A549 (cell line): ENCODE measurements around the gene SGO2. TPM values are rescaled to one million over a fixed set of nuclear protein-coding genes. Genes with fewer than 3 reads are reported as not detected.

Experiments
- ATAC-seq, 2 experiments: fragments of 200-7000 bp in 1 of 2; fragments of >200 bp in 1 of 2; cut with Nextera tagmentation in 1 of 2; cut with Tn5 transposase in 1 of 2; 3 replicates each; pipeline versions ENCODE4 v1.8.0 to v1.9.1; 2018 to 2020; ENCODE audit warnings: mild to moderate bottlenecking in 1 of 2, moderate library complexity in 1 of 2
- CTCF ChIA-PET: fragments of 300-600 bp; sonication (Branson Sonifier 250); formaldehyde crosslinking; extraction: SDS; loops from one replicate; lab custom pipeline; 2021; ENCODE audit warnings: antibody characterized with exemption, inconsistent platforms; lab: Yijun Ruan, JAX
- POLR2A ChIA-PET: fragments of 350-600 bp; formaldehyde crosslinking; extraction: SDS; loops from one replicate; lab custom pipeline; 2021; ENCODE audit warnings: antibody characterized with exemption, inconsistent platforms; lab: Yijun Ruan, JAX
- DNase-seq, 2 experiments: peaks; one replicate each; pipeline versions ENCODE4 v3.0.0 to v3.0.0-alpha.2; 2011 to 2016; ENCODE audit warnings: low read depth in 1 of 2, low spot score in 1 of 2
- FAIRE-seq: peaks from 2 replicates; lab custom pipeline; 2011; peaks lifted over from hg19 to GRCh38; lab: Jason Lieb, UNC
- H3K27ac ChIP-seq, 2 experiments: fragments of >200 bp; sonication (Bioruptor Twin); formaldehyde crosslinking; 3 replicates each; pipeline ENCODE4 v1.5.1; 2016 to 2017
- H3K4me1 ChIP-seq: fragments of >200 bp; sonication (Bioruptor Twin); formaldehyde crosslinking; 3 replicates; pipeline ENCODE4 v1.6.1; 2016
- H3K4me2 ChIP-seq: fragments of >200 bp; sonication (Bioruptor Twin); formaldehyde crosslinking; 3 replicates; pipeline ENCODE4 v1.6.1; 2016
- H3K4me3 ChIP-seq: fragments of >200 bp; sonication (Bioruptor Twin); formaldehyde crosslinking; 3 replicates; pipeline ENCODE4 v1.5.1; 2016
- H3K9me3 ChIP-seq: fragments of >200 bp; sonication (Bioruptor Twin); formaldehyde crosslinking; 3 replicates; pipeline ENCODE4 v1.6.1; 2016
- BHLHE40 ChIP-seq: IDR thresholded peaks from 2 replicates; pipeline ENCODE4 v1.6.1; 2012; ENCODE audit warnings: low read depth, low read length, inconsistent platforms
- CBX8 ChIP-seq: fragments of 200-600 bp; sonication (generic); IDR thresholded peaks from 2 replicates; pipeline ENCODE4 v1.6.1; 2016
- CEBPB ChIP-seq, 2 experiments: fragments of >200 bp in 1 of 2; sonication (Bioruptor Twin) in 1 of 2; formaldehyde crosslinking in 1 of 2; IDR thresholded peaks; 2 replicates each; pipeline ENCODE4 v1.6.1; 2012 to 2016
- CHD4 ChIP-seq: fragments of 200-600 bp; sonication (generic); IDR thresholded peaks from 2 replicates; pipeline ENCODE4 v1.6.1; 2016; ENCODE audit warnings: antibody characterized with exemption, mild to moderate bottlenecking, borderline replicate concordance
- EHMT2 ChIP-seq: fragments of 200-600 bp; sonication (generic); IDR thresholded peaks from 2 replicates; pipeline ENCODE4 v1.6.1; 2016; ENCODE audit warnings: antibody characterized with exemption, low read depth, mild to moderate bottlenecking, moderate library complexity
- FOSL2 ChIP-seq, 2 experiments: fragments of 450-650 bp in 1 of 2; fragments of >200 bp in 1 of 2; sonication (Bioruptor Twin) in 1 of 2; formaldehyde crosslinking; IDR thresholded peaks; 2 replicates each; pipeline versions ENCODE4 v1.5.0 to v1.6.1; 2016 to 2020; ENCODE audit warnings: mild to moderate bottlenecking in 1 of 2, moderate library complexity in 1 of 2
- FOXS1 ChIP-seq: fragments of 250-450 bp; sonication (Bioruptor Pico); IDR thresholded peaks from 2 replicates; pipeline ENCODE4 v1.5.0; 2020; ENCODE audit warnings: mild to moderate bottlenecking, moderate library complexity
- GATA3 ChIP-seq: IDR thresholded peaks from 2 replicates; pipeline ENCODE4 v1.6.1; 2012; ENCODE audit warnings: borderline replicate concordance
- HDAC2 ChIP-seq: fragments of 200-600 bp; sonication (generic); IDR thresholded peaks from 2 replicates; pipeline ENCODE4 v1.6.1; 2016
- HEYL ChIP-seq: fragments of 250-450 bp; sonication (Bioruptor Pico); IDR thresholded peaks from 2 replicates; pipeline ENCODE4 v1.8.0; 2021; ENCODE audit warnings: mild to moderate bottlenecking, moderate library complexity
- HOXA7 ChIP-seq: fragments of 250-450 bp; sonication (Bioruptor Pico); IDR thresholded peaks from 2 replicates; pipeline ENCODE4 v1.5.0; 2020; ENCODE audit warnings: mild to moderate bottlenecking, moderate library complexity
- HOXB13 ChIP-seq: fragments of 250-450 bp; sonication (Bioruptor Pico); IDR thresholded peaks from 2 replicates; pipeline ENCODE4 v1.5.0; 2020; ENCODE audit warnings: low read depth, mild to moderate bottlenecking, moderate library complexity
- JUNB ChIP-seq: fragments of >200 bp; sonication (Bioruptor Twin); formaldehyde crosslinking; IDR thresholded peaks from 2 replicates; pipeline ENCODE4 v1.6.1; 2016
- MAFK ChIP-seq: fragments of 450-650 bp; IDR thresholded peaks from 2 replicates; pipeline ENCODE4 v1.6.1; 2014; ENCODE audit not compliant: partially characterized antibody
- MYC ChIP-seq: IDR thresholded peaks from 2 replicates; pipeline ENCODE4 v1.6.1; 2012; ENCODE audit warnings: mild to moderate bottlenecking, inconsistent platforms, low read length, improper control_type of control experiment, borderline replicate concordance
- NPAS2 ChIP-seq: fragments of 250-450 bp; sonication (Bioruptor Pico); IDR thresholded peaks from 2 replicates; pipeline ENCODE4 v1.8.0; 2022; ENCODE audit warnings: mild to moderate bottlenecking, moderate library complexity, borderline replicate concordance
- PHF8 ChIP-seq: fragments of 200-600 bp; sonication (generic); IDR thresholded peaks from 2 replicates; pipeline ENCODE4 v1.6.1; 2016; ENCODE audit warnings: low read depth, mild to moderate bottlenecking, antibody characterized with exemption, moderate library complexity, borderline replicate concordance
- POLR2AphosphoS2 ChIP-seq: conservative IDR thresholded peaks from 2 replicates; pipeline ENCODE4 v1.6.1; 2012; ENCODE audit warnings: low read length, improper control_type of control experiment, inconsistent platforms
- RARB ChIP-seq: fragments of 250-450 bp; sonication (Bioruptor Pico); IDR thresholded peaks from 2 replicates; pipeline ENCODE4 v1.8.0; 2021; ENCODE audit warnings: mild to moderate bottlenecking, moderate library complexity
- RCOR1 ChIP-seq: fragments of 150-350 bp; IDR thresholded peaks from 2 replicates; pipeline ENCODE4 v1.6.1; 2014; ENCODE audit warnings: antibody characterized with exemption, low read length, low read depth
- RFX5 ChIP-seq: fragments of 450-650 bp; IDR thresholded peaks from 2 replicates; pipeline ENCODE4 v1.7.1; 2014; ENCODE audit warnings: antibody characterized with exemption, mild to moderate bottlenecking, moderate library complexity
- TFCP2L1 ChIP-seq: fragments of 250-450 bp; sonication (Bioruptor Pico); IDR thresholded peaks from 2 replicates; pipeline ENCODE4 v1.5.0; 2021; ENCODE audit warnings: mild to moderate bottlenecking
- ZC3H11A ChIP-seq: fragments of 450-650 bp; IDR thresholded peaks from 2 replicates; pipeline ENCODE4 v1.6.1; 2014; ENCODE audit warnings: antibody characterized with exemption, mild to moderate bottlenecking
- ZFP36 ChIP-seq: fragments of 450-650 bp; IDR thresholded peaks from 2 replicates; pipeline ENCODE4 v1.6.1; 2014; ENCODE audit warnings: borderline replicate concordance; ENCODE audit not compliant: partially characterized antibody
- WGBS: methylation state at CpG from one replicate; pipeline ENCODE4 v1.1.6; 2017; ENCODE audit errors: missing lambda C conversion rate; 5-methylcytosine and 5-hydroxymethylcytosine counted together
- polyA plus RNA-seq, 4 experiments: library from polyadenylated mRNA; depleted of rRNA in 3 of 4; stranded (reverse); fragments of >200 nt; fragmentation: RNase III in 1 of 4; extraction: RNeasy Plus Mini Kit Qiagen cat#74134 plus additional on column Dnase treatment in 1 of 4; gene quantifications; 2 replicates in 3 of 4; 3 replicates in 1 of 4; pipeline ENCODE4 v1.2.3, GENCODE V29; 2011 to 2017
- TF ChIP-seq, protein P1 (sequence below): IDR thresholded peaks from 2 replicates; pipeline ENCODE4 v1.6.1; 2012
- TF ChIP-seq, protein P2 (sequence below): fragments of >200 bp; sonication (Bioruptor Twin); formaldehyde crosslinking; IDR thresholded peaks from 2 replicates; pipeline ENCODE4 v1.6.1; 2016
- TF ChIP-seq, protein P3 (sequence below): fragments of >200 bp; sonication (Bioruptor Twin); formaldehyde crosslinking; IDR thresholded peaks from 3 replicates; pipeline ENCODE4 v1.6.1; 2016
- TF ChIP-seq, protein P4 (sequence below): IDR thresholded peaks from 2 replicates; pipeline ENCODE4 v1.6.1; 2012; ENCODE audit warnings: low read depth, borderline replicate concordance
- TF ChIP-seq, protein P5 (sequence below): fragments of 250-450 bp; sonication (Bioruptor Pico); IDR thresholded peaks from 2 replicates; pipeline ENCODE4 v1.5.0; 2021; ENCODE audit warnings: mild to moderate bottlenecking, moderate library complexity, borderline replicate concordance
- TF ChIP-seq, protein P6 (sequence below): fragments of 450-650 bp; IDR thresholded peaks from 2 replicates; pipeline ENCODE4 v1.6.1; 2014; ENCODE audit warnings: antibody characterized with exemption
- TF ChIP-seq, protein P7 (sequence below): fragments of >200 bp; sonication (Bioruptor Twin); formaldehyde crosslinking; IDR thresholded peaks from 3 replicates; pipeline ENCODE4 v1.5.1; 2016
- TF ChIP-seq, protein P8 (sequence below): IDR thresholded peaks from 2 replicates; pipeline ENCODE4 v1.6.1; 2012
- TF ChIP-seq, protein P9 (sequence below): fragments of 150-350 bp; IDR thresholded peaks from 2 replicates; pipeline ENCODE4 v1.6.1; 2014; ENCODE audit warnings: low read depth, mild to moderate bottlenecking, low read length

SGO2 gene
- polyA plus RNA-seq, 2 of the 4 experiments (the other 2 are of a cell fraction), result 14.4 to 26.2 TPM

DNA sequence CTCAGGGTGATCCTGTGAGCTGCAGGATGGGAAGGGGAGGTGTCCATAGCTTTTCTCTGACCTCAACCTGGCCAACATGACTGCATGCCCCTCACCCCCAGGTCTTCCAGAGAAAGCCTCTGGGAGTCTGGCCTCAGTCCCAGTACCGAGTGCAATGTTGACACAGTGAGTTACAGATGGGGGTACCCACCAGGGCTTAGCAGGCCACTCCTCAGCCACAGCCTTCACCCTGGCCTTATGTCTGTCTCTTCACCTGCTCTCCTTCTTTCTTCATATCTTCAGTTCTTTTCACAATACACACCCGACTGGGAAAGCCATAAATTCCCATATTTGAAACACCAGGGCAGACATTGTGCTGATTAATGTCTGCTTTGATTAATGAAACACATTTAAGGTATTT, 93.3 kb downstream of the SGO2 start:
- POLR2A ChIA-PET, result interaction anchor here (0.8 kb wide), 1 partner anchor 84 kb away, joined by 3 read pairs; no protein-coding TSS in a partner anchor
- CTCF ChIA-PET, result interaction anchor here (0.7 to 1.9 kb wide), 9 partner anchors 17 to 134 kb away, joined by 3 to 7 read pairs (median 4); no protein-coding TSS in a partner anchor
- DNase-seq, result peak in 1 of 2 experiments; percentile 62
- 8% methylated on average over 2 of the region's 2 CpGs for WGBS
- FAIRE-seq, result no peak
- H3K4me2 ChIP-seq, result peak overlapping the region; percentile 53
- H3K9me3 ChIP-seq, result no peaks in the 10 kb centered on the region
- ATAC-seq, result peak; percentile 33 to 74
- H3K4me3 ChIP-seq, result no peak overlapping the region
- peak overlapping the region; percentile 64 to 72 for H3K27ac ChIP-seq
- peaks cover 58% of the 10 kb centered on the region for H3K4me1 ChIP-seq
- TF ChIP-seq BHLHE40, result no peak
- TF ChIP-seq POLR2AphosphoS2, result no peak
- no peak for TF ChIP-seq EHMT2
- no peak for TF ChIP-seq RARB (CRISPR knock-in tag)
- TF ChIP-seq, protein P1, sequence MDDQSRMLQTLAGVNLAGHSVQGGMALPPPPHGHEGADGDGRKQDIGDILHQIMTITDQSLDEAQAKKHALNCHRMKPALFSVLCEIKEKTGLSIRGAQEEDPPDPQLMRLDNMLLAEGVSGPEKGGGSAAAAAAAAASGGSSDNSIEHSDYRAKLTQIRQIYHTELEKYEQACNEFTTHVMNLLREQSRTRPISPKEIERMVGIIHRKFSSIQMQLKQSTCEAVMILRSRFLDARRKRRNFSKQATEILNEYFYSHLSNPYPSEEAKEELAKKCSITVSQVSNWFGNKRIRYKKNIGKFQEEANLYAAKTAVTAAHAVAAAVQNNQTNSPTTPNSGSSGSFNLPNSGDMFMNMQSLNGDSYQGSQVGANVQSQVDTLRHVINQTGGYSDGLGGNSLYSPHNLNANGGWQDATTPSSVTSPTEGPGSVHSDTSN, result no peak
- no peak for TF ChIP-seq JUNB
- no peak for TF ChIP-seq MYC
- TF ChIP-seq, protein P2, sequence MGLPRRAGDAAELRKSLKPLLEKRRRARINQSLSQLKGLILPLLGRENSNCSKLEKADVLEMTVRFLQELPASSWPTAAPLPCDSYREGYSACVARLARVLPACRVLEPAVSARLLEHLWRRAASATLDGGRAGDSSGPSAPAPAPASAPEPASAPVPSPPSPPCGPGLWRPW, result no peak
- TF ChIP-seq PHF8, result no peak
- TF ChIP-seq CHD4, result no peak
- TF ChIP-seq FOSL2 (IDR thresholded peaks at IDR 0.05), result no peak
- no peak for TF ChIP-seq FOSL2 (CRISPR knock-in tag; IDR thresholded peaks at IDR 0.05)
- no peak for TF ChIP-seq HOXA7 (CRISPR knock-in tag)
- no peak for TF ChIP-seq RFX5
- TF ChIP-seq CEBPB (IDR thresholded peaks at IDR 0.05), result peak; percentile 44 to 62; a peak in 2 of 4 replicates
- no peak for TF ChIP-seq HEYL (CRISPR knock-in tag)
- TF ChIP-seq GATA3, result peak; percentile 42; the same call in 1 of the 2 replicates
- TF ChIP-seq MAFK, result no peak
- TF ChIP-seq, protein P3, sequence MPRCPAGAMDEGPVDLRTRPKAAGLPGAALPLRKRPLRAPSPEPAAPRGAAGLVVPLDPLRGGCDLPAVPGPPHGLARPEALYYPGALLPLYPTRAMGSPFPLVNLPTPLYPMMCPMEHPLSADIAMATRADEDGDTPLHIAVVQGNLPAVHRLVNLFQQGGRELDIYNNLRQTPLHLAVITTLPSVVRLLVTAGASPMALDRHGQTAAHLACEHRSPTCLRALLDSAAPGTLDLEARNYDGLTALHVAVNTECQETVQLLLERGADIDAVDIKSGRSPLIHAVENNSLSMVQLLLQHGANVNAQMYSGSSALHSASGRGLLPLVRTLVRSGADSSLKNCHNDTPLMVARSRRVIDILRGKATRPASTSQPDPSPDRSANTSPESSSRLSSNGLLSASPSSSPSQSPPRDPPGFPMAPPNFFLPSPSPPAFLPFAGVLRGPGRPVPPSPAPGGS, result no peak
- TF ChIP-seq, protein P4, sequence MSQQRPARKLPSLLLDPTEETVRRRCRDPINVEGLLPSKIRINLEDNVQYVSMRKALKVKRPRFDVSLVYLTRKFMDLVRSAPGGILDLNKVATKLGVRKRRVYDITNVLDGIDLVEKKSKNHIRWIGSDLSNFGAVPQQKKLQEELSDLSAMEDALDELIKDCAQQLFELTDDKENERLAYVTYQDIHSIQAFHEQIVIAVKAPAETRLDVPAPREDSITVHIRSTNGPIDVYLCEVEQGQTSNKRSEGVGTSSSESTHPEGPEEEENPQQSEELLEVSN, result no peak
- TF ChIP-seq ZC3H11A, result no peak
- TF ChIP-seq ZFP36, result no peak
- no peak for TF ChIP-seq HOXB13
- TF ChIP-seq RCOR1, result no peak
- TF ChIP-seq, protein P5, sequence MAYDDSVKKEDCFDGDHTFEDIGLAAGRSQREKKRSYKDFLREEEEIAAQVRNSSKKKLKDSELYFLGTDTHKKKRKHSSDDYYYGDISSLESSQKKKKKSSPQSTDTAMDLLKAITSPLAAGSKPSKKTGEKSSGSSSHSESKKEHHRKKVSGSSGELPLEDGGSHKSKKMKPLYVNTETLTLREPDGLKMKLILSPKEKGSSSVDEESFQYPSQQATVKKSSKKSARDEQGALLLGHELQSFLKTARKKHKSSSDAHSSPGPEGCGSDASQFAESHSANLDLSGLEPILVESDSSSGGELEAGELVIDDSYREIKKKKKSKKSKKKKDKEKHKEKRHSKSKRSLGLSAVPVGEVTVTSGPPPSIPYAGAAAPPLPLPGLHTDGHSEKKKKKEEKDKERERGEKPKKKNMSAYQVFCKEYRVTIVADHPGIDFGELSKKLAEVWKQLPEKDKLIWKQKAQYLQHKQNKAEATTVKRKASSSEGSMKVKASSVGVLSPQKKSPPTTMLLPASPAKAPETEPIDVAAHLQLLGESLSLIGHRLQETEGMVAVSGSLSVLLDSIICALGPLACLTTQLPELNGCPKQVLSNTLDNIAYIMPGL (CRISPR knock-in tag), result no peak
- TF ChIP-seq, protein P6, sequence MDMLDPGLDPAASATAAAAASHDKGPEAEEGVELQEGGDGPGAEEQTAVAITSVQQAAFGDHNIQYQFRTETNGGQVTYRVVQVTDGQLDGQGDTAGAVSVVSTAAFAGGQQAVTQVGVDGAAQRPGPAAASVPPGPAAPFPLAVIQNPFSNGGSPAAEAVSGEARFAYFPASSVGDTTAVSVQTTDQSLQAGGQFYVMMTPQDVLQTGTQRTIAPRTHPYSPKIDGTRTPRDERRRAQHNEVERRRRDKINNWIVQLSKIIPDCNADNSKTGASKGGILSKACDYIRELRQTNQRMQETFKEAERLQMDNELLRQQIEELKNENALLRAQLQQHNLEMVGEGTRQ, result no peak
- no peak for TF ChIP-seq CBX8
- TF ChIP-seq, protein P7, sequence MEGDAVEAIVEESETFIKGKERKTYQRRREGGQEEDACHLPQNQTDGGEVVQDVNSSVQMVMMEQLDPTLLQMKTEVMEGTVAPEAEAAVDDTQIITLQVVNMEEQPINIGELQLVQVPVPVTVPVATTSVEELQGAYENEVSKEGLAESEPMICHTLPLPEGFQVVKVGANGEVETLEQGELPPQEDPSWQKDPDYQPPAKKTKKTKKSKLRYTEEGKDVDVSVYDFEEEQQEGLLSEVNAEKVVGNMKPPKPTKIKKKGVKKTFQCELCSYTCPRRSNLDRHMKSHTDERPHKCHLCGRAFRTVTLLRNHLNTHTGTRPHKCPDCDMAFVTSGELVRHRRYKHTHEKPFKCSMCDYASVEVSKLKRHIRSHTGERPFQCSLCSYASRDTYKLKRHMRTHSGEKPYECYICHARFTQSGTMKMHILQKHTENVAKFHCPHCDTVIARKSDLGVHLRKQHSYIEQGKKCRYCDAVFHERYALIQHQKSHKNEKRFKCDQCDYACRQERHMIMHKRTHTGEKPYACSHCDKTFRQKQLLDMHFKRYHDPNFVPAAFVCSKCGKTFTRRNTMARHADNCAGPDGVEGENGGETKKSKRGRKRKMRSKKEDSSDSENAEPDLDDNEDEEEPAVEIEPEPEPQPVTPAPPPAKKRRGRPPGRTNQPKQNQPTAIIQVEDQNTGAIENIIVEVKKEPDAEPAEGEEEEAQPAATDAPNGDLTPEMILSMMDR, result no peak
- TF ChIP-seq, protein P8, sequence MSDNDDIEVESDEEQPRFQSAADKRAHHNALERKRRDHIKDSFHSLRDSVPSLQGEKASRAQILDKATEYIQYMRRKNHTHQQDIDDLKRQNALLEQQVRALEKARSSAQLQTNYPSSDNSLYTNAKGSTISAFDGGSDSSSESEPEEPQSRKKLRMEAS, result 0 out of 2 replicates have a peak, but pooled peaks have one; percentile 30
- TF ChIP-seq NPAS2, result no peak
- TF ChIP-seq HDAC2, result no peak
- TF ChIP-seq, protein P9, sequence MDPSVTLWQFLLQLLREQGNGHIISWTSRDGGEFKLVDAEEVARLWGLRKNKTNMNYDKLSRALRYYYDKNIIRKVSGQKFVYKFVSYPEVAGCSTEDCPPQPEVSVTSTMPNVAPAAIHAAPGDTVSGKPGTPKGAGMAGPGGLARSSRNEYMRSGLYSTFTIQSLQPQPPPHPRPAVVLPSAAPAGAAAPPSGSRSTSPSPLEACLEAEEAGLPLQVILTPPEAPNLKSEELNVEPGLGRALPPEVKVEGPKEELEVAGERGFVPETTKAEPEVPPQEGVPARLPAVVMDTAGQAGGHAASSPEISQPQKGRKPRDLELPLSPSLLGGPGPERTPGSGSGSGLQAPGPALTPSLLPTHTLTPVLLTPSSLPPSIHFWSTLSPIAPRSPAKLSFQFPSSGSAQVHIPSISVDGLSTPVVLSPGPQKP, result no peak
- no peak for TF ChIP-seq FOXS1 (CRISPR knock-in tag)
- TF ChIP-seq TFCP2L1, result no peak
